B cell (primary cell): Measurements from ENCODE around the gene COMMD7. TPM values are rescaled to one million over a fixed set of nuclear protein-coding genes. Genes with fewer than 3 reads are reported as not detected.

Experiments
- ATAC-seq: fragments of 200-7000 bp; cut with Tn5 transposase; one replicate; pipeline ENCODE4 v1.10.0; 2021; ENCODE audit warnings: low read depth, mild to moderate bottlenecking, moderate number of reproducible peaks, moderate library complexity
- CTCF ChIA-PET: fragments of 350-600 bp; sonication (Branson Sonifier 250); formaldehyde crosslinking; loops from one replicate; lab custom pipeline; 2021; ENCODE audit warnings: antibody characterized with exemption, inconsistent platforms; lab: Charles Lee
- POLR2A ChIA-PET: fragments of 350-600 bp; sonication (Branson Sonifier 250); formaldehyde crosslinking; loops from one replicate; lab custom pipeline; 2021; ENCODE audit warnings: antibody characterized with exemption; lab: Charles Lee
- DNase-seq: peaks from one replicate; pipeline ENCODE4 v3.0.0; 2013
- H2AFZ ChIP-seq: 2 replicates; pipeline ENCODE4 v1.6.1; 2012; ENCODE audit warnings: mild to moderate bottlenecking, low read depth, low read length; ENCODE audit not compliant: insufficient read depth, poor library complexity, severe bottlenecking
- H3K27ac ChIP-seq, 2 donors: 1 replicate in 1 of 2; 2 replicates in 1 of 2; pipeline ENCODE4 v1.5.1; 2012 to 2013; ENCODE audit warnings: low read length in 2 of 2, mild to moderate bottlenecking in 2 of 2, moderate library complexity in 1 of 2
- H3K27me3 ChIP-seq, 4 experiments: fragments of 200-600 bp in 1 of 4; sonication (generic) in 1 of 4; replicated peaks in 1 of 4; 1 replicate in 2 of 4; 2 replicates in 2 of 4; pipeline versions ENCODE4 v1.6.1 to v1.7.0; 2013 to 2016; ENCODE audit warnings: low read length in 3 of 4, mild to moderate bottlenecking in 2 of 4, mixed read lengths in 1 of 4, moderate library complexity in 1 of 4; ENCODE audit not compliant: insufficient read depth in 4 of 4, control insufficient read depth in 3 of 4; ENCODE audit errors: control extremely low read depth in 1 of 4
- H3K36me3 ChIP-seq, 2 experiments: replicated peaks in 1 of 2; 1 replicate in 1 of 2; 2 replicates in 1 of 2; pipeline versions ENCODE4 v1.6.1 to v1.7.1; 2013; ENCODE audit warnings: low read length in 1 of 2; ENCODE audit not compliant: insufficient read depth in 2 of 2, control insufficient read depth in 1 of 2; ENCODE audit errors: control extremely low read depth in 1 of 2, extremely low read depth in 1 of 2
- H3K4me1 ChIP-seq, 2 donors: fragments of 200-600 bp in 1 of 2; sonication (generic) in 1 of 2; 1 replicate in 1 of 2; 2 replicates in 1 of 2; pipeline versions ENCODE4 v1.5.1 to v1.6.1; 2013 to 2017; ENCODE audit warnings: low read length in 2 of 2; ENCODE audit not compliant: control insufficient read depth in 2 of 2, insufficient read depth in 2 of 2
- H3K4me2 ChIP-seq: replicated peaks from 2 replicates; pipeline ENCODE3; 2012; ENCODE audit warnings: mild to moderate bottlenecking, low read depth, low read length; ENCODE audit not compliant: poor library complexity, severe bottlenecking
- H3K4me3 ChIP-seq, 5 experiments: fragments of 200-600 bp in 1 of 5; sonication (generic) in 1 of 5; 1 replicate in 3 of 5; 2 replicates in 2 of 5; pipeline versions ENCODE4 v1.5.1 to v1.7.0; 2011 to 2016; ENCODE audit warnings: low read length in 4 of 5, mild to moderate bottlenecking in 4 of 5, low read depth in 2 of 5, control low read depth in 1 of 5, moderate library complexity in 1 of 5; ENCODE audit not compliant: insufficient read depth in 1 of 5; ENCODE audit errors: control extremely low read depth in 1 of 5, extremely low read depth in 1 of 5
- H3K79me2 ChIP-seq: fragments of 200-600 bp; sonication (generic); one replicate; pipeline ENCODE4 v1.6.0; 2016; ENCODE audit warnings: low read length; ENCODE audit not compliant: control insufficient read depth, insufficient read depth
- H3K9ac ChIP-seq: fragments of 200-600 bp; sonication (generic); 2 replicates; pipeline ENCODE4 v1.6.1; 2017; ENCODE audit warnings: mild to moderate bottlenecking, low read length, moderate library complexity
- H3K9me3 ChIP-seq, 3 donors: one replicate each; pipeline versions ENCODE4 v1.6.1 to v1.7.1; 2013; ENCODE audit warnings: low read length in 2 of 3; ENCODE audit not compliant: control insufficient read depth in 2 of 3, insufficient read depth in 1 of 3; ENCODE audit errors: control extremely low read depth in 1 of 3
- H4K20me1 ChIP-seq: 2 replicates; pipeline ENCODE4 v1.6.0; 2012; ENCODE audit warnings: mild to moderate bottlenecking, low read length; ENCODE audit not compliant: insufficient read depth, control insufficient read depth, poor library complexity, severe bottlenecking
- H3K27ac Mint-ChIP-seq: one replicate; pipeline ENCODE4 v1.8.0; 2021; ENCODE audit warnings: mixed read lengths
- H3K27me3 Mint-ChIP-seq: one replicate; pipeline ENCODE4 v1.8.0; 2021; ENCODE audit warnings: mixed read lengths
- H3K4me1 Mint-ChIP-seq: one replicate; pipeline ENCODE4 v1.8.0; 2021; ENCODE audit warnings: mixed read lengths
- H3K4me3 Mint-ChIP-seq: one replicate; pipeline ENCODE4 v1.8.0; 2021; ENCODE audit warnings: mixed read lengths
- H3K9me3 Mint-ChIP-seq: one replicate; pipeline ENCODE4 v1.8.0; 2022; ENCODE audit warnings: mixed read lengths; ENCODE audit not compliant: insufficient read depth
- EZH2 ChIP-seq: IDR thresholded peaks from 2 replicates; pipeline ENCODE4 v1.6.1; 2012; ENCODE audit warnings: borderline replicate concordance, low read depth, mild to moderate bottlenecking, moderate library complexity, low read length; ENCODE audit not compliant: insufficient read depth, poor library complexity, severe bottlenecking
- WGBS: methylation state at CpG from one replicate; pipeline ENCODE4 v1.1.5; 2013; ENCODE audit warnings: missing lambda C conversion rate; ENCODE audit not compliant: insufficient coverage; 5-methylcytosine and 5-hydroxymethylcytosine counted together
- intact Hi-C: fragments of 100-400 bp; cut with micrococcal nuclease; formaldehyde crosslinking; loops from one replicate; pipeline ENCODE4 v1.10.0; 2022
- polyA plus RNA-seq: library from polyadenylated mRNA; depleted of rRNA; stranded (reverse); fragments of >200 nt; gene quantifications from 2 replicates; pipeline ENCODE4 v1.2.3, GENCODE V29; 2012
- total RNA-seq, 2 donors: library from RNA; stranded (reverse); fragments of 120-200 nt in 1 of 2; gene quantifications; 1 replicate in 1 of 2; 2 replicates in 1 of 2; pipeline versions ENCODE4 v1.2.3 to v1.2.4, GENCODE V29; 2013 to 2022
- TF ChIP-seq, protein P1 (sequence below): fragments of 200-600 bp; IDR thresholded peaks from one replicate; pipeline ENCODE4 v1.8.0; 2022; ENCODE audit warnings: antibody characterized with exemption, mild to moderate bottlenecking

Gene COMMD7
- total and polyA plus RNA-seq, 2 donors (not counting 1 experiment from before 2014, with no cell fraction given), result 24.5 to 34.9 TPM

DNA sequence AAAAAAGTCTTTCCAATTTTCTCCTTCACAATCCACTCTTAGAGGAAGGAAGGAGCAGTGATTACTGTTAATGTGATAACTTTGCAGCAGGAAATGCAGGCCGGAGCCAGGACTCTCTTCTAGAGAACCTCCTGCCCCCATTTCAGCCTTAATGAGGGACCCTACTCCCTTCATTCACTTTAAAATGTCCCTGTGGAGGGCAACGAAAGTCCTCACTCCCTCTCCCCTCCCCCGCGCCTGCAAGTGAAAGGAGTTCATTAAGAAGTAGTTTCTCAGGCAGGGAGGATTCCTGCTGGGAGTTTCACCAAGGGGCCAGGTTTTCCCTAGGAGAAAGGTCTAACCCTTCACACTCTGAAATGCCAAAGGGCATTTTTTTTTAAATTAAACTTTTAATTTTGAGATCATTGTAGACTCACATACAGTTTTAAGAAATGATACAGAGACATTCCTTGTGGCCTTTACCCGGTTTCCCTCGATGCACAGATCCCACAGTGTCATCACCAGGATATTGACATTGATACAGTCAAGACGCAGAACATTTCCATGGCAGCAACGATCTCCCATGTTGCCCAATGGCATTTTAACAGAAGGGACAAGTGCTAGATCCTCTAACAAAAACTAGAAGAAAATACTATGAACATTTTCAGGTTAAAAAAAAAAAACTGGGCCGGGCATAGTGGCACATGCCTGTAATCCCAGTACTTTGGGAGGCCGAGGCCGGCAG, 6.8 kb upstream of the COMMD7 start:
- POLR2A ChIA-PET, result no interaction called here
- intact Hi-C loops, result no loop called here
- CTCF ChIA-PET, result no interaction called here
- Mint-ChIP-seq H3K4me3 (no peak overlapping the region), H3K27me3 (no peaks in the 10 kb centered on the region), H3K4me1 (peaks cover under 1% of the 10 kb centered on the region), H3K27ac (no peak overlapping the region), H3K9me3 (no peaks in the 10 kb centered on the region)
- H3K27me3 ChIP-seq, result no peaks in the 10 kb centered on the region
- no peak for ATAC-seq
- no peak for DNase-seq
- WGBS, result 89% methylated on average over 5 of the region's 11 CpGs
- H3K9me3 ChIP-seq, result no peaks in the 10 kb centered on the region
- no peak overlapping the region for H3K27ac ChIP-seq
- TF ChIP-seq, protein P1, sequence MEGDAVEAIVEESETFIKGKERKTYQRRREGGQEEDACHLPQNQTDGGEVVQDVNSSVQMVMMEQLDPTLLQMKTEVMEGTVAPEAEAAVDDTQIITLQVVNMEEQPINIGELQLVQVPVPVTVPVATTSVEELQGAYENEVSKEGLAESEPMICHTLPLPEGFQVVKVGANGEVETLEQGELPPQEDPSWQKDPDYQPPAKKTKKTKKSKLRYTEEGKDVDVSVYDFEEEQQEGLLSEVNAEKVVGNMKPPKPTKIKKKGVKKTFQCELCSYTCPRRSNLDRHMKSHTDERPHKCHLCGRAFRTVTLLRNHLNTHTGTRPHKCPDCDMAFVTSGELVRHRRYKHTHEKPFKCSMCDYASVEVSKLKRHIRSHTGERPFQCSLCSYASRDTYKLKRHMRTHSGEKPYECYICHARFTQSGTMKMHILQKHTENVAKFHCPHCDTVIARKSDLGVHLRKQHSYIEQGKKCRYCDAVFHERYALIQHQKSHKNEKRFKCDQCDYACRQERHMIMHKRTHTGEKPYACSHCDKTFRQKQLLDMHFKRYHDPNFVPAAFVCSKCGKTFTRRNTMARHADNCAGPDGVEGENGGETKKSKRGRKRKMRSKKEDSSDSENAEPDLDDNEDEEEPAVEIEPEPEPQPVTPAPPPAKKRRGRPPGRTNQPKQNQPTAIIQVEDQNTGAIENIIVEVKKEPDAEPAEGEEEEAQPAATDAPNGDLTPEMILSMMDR, result no peak
- no peak for TF ChIP-seq EZH2
- H3K4me1 ChIP-seq, result no peaks in the 10 kb centered on the region
- no peak overlapping the region for H3K4me3 ChIP-seq
- no peaks in the 10 kb centered on the region for H3K36me3 ChIP-seq
- peaks cover 2% of the 10 kb centered on the region for H3K79me2 ChIP-seq
- H3K9ac ChIP-seq, result no peak overlapping the region
- no peak overlapping the region for H3K4me2 ChIP-seq
- no peak overlapping the region for H2AFZ ChIP-seq
- no peaks in the 10 kb centered on the region for H4K20me1 ChIP-seq
